A549 (cell line): Measurements from ENCODE around the gene ZBTB20.

Experiments used
- HOXA7 ChIP-seq: fragments of 250-450 bp; sonication (Bioruptor Pico); IDR thresholded peaks from 2 replicates; pipeline ENCODE4 v1.5.0; 2020; ENCODE audit warnings: mild to moderate bottlenecking, moderate library complexity
- NFE2L2 ChIP-seq: fragments of 150-350 bp; conservative IDR thresholded peaks from 2 replicates; pipeline ENCODE4 v1.6.1; 2014; ENCODE audit warnings: low read length
- TF ChIP-seq, protein P1 (sequence below): fragments of >200 bp; sonication (Bioruptor Twin); formaldehyde crosslinking; IDR thresholded peaks from 3 replicates; pipeline ENCODE4 v1.5.1; 2016

DNA sequence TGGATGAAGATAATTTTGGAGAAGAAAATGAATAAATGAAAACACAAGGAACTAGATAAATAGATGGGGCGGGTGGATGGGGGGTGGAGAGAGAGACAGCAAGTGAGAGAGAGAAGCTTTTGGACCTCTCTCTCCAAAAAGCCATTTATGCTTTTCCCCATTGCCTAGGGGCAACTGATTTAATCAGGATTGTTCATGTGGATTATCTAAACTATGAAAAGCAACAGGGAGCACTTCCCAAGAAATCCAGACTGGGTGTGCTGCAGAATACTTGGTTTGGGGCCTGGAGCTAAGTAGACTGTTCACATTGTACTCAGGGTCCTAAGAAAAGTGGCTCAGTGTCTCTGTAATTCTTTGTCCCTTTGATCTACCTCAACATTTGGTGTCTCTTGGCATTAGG, 486.3 kb downstream of the ZBTB20 start:
- TF ChIP-seq, protein P1, sequence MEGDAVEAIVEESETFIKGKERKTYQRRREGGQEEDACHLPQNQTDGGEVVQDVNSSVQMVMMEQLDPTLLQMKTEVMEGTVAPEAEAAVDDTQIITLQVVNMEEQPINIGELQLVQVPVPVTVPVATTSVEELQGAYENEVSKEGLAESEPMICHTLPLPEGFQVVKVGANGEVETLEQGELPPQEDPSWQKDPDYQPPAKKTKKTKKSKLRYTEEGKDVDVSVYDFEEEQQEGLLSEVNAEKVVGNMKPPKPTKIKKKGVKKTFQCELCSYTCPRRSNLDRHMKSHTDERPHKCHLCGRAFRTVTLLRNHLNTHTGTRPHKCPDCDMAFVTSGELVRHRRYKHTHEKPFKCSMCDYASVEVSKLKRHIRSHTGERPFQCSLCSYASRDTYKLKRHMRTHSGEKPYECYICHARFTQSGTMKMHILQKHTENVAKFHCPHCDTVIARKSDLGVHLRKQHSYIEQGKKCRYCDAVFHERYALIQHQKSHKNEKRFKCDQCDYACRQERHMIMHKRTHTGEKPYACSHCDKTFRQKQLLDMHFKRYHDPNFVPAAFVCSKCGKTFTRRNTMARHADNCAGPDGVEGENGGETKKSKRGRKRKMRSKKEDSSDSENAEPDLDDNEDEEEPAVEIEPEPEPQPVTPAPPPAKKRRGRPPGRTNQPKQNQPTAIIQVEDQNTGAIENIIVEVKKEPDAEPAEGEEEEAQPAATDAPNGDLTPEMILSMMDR: no peak
- TF ChIP-seq NFE2L2 (no peak), HOXA7 (CRISPR knock-in tag) (no peak)
